Measurements from ENCODE around the gene GTF2IRD1. TPM values are rescaled to one million over a fixed set of nuclear protein-coding genes. Genes with fewer than 3 reads are reported as not detected.
"Not testable (repeated sequence)": the region's sequence is repeated elsewhere in the genome, so short reads cannot be mapped to it uniquely, and the experiment has no call there.

Gene GTF2IRD1
- total RNA-seq, 1 donor from 2014 or later = 32.6 TPM

DNA sequence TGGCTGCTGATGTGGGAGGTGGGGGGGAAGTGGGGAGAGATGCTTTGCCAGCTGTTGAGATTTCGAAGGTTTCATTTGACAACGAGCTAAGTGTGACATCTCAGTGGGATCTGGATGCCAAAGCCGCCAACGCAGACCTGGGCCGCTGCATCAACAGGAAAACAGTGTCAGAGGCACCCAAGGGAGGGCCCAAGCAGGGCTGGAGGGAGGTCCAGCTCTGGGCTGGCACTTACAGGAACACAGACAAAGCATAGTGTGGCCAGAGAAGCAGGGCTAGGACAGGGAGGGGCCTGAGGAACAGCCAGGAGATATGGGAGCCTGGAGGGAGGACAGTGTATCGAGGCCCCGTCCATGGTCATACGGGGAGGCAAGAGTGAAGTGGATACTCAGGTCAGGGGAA, 73.1 kb downstream of the GTF2IRD1 start:
- H3K4me3 Mint-ChIP-seq (ENCODE audit: unreplicated experiment) = no peak overlapping the region
- no peaks in the 10 kb centered on the region for H3K4me1 Mint-ChIP-seq (ENCODE audit: unreplicated experiment)
- H3K27ac Mint-ChIP-seq (ENCODE audit: unreplicated experiment) = no peak overlapping the region
- H3K36me3 Mint-ChIP-seq (ENCODE audit: low read depth, unreplicated experiment) = peaks cover 9% of the 10 kb centered on the region
- no peaks in the 10 kb centered on the region for H3K9me3 Mint-ChIP-seq (ENCODE audit: unreplicated experiment)
- peaks cover 6% of the 10 kb centered on the region for H3K27me3 Mint-ChIP-seq (ENCODE audit: unreplicated experiment)
- TF ChIP-seq, protein P1, sequence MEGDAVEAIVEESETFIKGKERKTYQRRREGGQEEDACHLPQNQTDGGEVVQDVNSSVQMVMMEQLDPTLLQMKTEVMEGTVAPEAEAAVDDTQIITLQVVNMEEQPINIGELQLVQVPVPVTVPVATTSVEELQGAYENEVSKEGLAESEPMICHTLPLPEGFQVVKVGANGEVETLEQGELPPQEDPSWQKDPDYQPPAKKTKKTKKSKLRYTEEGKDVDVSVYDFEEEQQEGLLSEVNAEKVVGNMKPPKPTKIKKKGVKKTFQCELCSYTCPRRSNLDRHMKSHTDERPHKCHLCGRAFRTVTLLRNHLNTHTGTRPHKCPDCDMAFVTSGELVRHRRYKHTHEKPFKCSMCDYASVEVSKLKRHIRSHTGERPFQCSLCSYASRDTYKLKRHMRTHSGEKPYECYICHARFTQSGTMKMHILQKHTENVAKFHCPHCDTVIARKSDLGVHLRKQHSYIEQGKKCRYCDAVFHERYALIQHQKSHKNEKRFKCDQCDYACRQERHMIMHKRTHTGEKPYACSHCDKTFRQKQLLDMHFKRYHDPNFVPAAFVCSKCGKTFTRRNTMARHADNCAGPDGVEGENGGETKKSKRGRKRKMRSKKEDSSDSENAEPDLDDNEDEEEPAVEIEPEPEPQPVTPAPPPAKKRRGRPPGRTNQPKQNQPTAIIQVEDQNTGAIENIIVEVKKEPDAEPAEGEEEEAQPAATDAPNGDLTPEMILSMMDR (IDR thresholded peaks at IDR 0.05; ENCODE audit: unreplicated experiment) = no peak
- DNase-seq (ENCODE audit: low spot score) = no peak

DNA sequence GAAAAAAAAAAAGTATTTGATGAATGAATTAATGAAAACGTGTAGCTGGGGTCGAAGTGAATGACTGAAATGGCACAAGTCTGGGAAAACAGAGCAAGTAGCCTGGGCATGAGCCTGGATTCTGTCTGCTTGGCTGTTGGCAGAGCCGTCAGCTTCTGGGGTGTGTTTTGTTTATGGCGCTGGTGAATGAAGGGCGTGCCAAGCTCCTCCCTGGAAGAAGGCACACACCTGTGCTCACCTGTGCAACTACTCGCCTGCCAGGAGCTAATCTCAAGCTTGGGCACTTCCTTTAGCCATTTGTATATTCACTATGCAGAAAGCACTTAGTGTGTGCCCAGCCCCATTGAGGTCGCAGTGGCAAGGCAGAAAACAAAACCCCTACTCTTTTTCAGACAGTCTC, 74.1 kb downstream of the GTF2IRD1 start:
- no peak overlapping the region for H3K27ac Mint-ChIP-seq (ENCODE audit: unreplicated experiment)
- TF ChIP-seq, protein P1 (IDR thresholded peaks at IDR 0.05; ENCODE audit: unreplicated experiment) = no peak
- no peaks in the 10 kb centered on the region for H3K9me3 Mint-ChIP-seq (ENCODE audit: unreplicated experiment)
- peaks cover 7% of the 10 kb centered on the region for H3K36me3 Mint-ChIP-seq (ENCODE audit: low read depth, unreplicated experiment)
- no peaks in the 10 kb centered on the region for H3K4me1 Mint-ChIP-seq (ENCODE audit: unreplicated experiment)
- DNase-seq (ENCODE audit: low spot score) = no peak
- H3K27me3 Mint-ChIP-seq (ENCODE audit: unreplicated experiment) = peaks cover 6% of the 10 kb centered on the region
- H3K4me3 Mint-ChIP-seq (ENCODE audit: unreplicated experiment) = peak overlapping the region; percentile 37

DNA sequence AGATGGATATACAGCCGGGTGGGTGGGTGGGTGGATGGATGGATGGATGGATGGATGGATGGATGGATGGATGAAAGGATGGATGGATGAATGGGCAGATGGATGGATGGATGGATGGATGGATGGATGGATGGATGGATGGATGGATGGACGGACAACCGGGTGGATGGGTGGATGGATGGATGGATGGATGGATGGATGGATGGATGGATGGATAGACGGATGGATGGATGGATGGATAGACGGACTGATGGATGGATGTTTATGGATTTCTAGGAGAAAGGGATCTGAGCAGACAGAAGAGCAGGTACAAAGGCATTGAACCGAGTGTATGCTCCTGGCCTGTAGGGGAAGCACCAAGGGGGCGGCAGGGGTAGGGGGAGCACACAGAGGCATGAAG, 75.1 kb downstream of the GTF2IRD1 start:
- H3K4me3 Mint-ChIP-seq (ENCODE audit: unreplicated experiment) = not testable (repeated sequence)

DNA sequence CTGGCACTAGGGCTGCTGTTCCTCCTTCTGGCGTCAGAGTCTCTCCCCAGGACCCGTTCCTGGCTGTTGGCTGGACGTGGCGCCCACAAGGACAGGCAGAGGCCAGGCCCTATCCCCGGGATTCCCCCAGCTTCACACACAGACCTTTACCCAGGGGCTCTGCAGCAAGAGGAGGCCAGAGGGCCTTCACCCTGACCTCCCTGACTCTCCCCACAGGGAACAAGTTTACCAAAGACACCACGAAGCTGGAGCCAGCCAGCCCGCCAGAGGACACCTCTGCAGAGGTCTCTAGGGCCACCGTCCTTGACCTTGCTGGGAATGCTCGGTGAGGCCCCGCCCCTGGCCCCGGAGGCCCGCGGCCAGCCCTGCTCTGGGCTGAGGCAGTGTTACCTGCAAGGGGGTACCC, 82.2 kb downstream of the GTF2IRD1 start:
- Mint-ChIP-seq H3K9me3 (ENCODE audit: unreplicated experiment) (no peaks in the 10 kb centered on the region), H3K27ac (ENCODE audit: unreplicated experiment) (no peak overlapping the region)
- TF ChIP-seq, protein P1 (IDR thresholded peaks at IDR 0.05; ENCODE audit: unreplicated experiment) = no peak

More for the DNA sequence above, 75.1 kb downstream of the GTF2IRD1 start:
- DNase-seq (ENCODE audit: low spot score); H3K36me3 Mint-ChIP-seq (ENCODE audit: low read depth, unreplicated experiment); H3K27me3 Mint-ChIP-seq (ENCODE audit: unreplicated experiment); H3K4me1 Mint-ChIP-seq (ENCODE audit: unreplicated experiment); H3K9me3 Mint-ChIP-seq (ENCODE audit: unreplicated experiment); H3K27ac Mint-ChIP-seq (ENCODE audit: unreplicated experiment): not testable (repeated sequence)

DNA sequence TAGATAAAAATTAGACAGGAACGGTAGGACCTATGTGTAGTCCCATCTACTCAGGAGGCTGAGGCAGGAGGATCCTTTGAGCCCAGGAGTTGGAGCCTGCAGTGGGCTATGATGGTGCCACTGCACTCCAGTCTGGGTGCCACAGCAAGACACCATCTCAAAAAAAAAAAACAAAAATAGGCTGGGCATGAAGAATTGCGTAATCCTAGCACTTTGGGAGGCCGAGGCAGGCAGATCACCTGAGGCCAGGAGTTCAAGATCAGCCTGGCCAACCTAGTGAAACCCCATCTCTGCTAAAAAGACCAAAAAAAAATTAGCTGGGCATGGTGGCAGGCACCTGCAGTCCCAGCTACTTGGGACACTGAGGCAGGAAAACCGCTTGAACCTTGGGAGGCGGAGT, 88.2 kb downstream of the GTF2IRD1 start:
- DNase-seq (ENCODE audit: low spot score); H3K27me3 Mint-ChIP-seq (ENCODE audit: unreplicated experiment); H3K4me1 Mint-ChIP-seq (ENCODE audit: unreplicated experiment); H3K9me3 Mint-ChIP-seq (ENCODE audit: unreplicated experiment); H3K27ac Mint-ChIP-seq (ENCODE audit: unreplicated experiment): not testable (repeated sequence)
- Mint-ChIP-seq H3K36me3 (ENCODE audit: low read depth, unreplicated experiment) (peaks cover 12% of the 10 kb centered on the region), H3K4me3 (ENCODE audit: unreplicated experiment) (peak overlapping the region; percentile 56)

More for the DNA sequence above, 82.2 kb downstream of the GTF2IRD1 start:
- Mint-ChIP-seq H3K36me3 (ENCODE audit: low read depth, unreplicated experiment) (no peaks in the 10 kb centered on the region), H3K4me1 (ENCODE audit: unreplicated experiment) (no peaks in the 10 kb centered on the region), H3K4me3 (ENCODE audit: unreplicated experiment) (no peak overlapping the region), H3K27me3 (ENCODE audit: unreplicated experiment) (peaks cover 3% of the 10 kb centered on the region)
- DNase-seq (ENCODE audit: low spot score) = no peak

DNA sequence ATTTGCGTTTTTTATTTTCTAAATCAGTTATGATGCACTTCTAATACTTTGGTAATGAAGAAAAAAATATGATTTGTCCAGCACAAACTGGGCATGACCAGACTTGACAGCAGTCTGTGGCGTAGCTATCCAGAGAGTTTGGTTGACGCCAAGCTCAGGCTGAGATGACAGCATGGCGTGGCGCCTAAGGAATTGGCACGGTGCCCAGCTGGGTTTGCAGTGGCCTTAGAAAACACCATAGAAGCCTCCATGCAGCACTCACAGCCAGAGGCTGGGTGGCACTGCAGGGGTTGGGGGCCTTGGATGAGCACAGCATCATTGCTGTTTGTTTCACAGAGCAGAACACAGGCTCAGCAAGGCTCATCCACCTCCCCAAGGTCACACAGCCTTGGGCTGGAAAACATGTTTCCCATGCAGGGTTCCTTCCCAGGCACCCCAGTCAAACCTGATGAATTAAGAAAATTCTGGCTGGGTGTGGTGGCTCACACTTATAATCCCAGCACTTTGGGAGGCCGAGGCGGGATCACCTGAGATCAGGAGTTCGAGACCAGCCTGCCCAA, 88.9 kb downstream of the GTF2IRD1 start:
- H3K36me3 Mint-ChIP-seq (ENCODE audit: low read depth, unreplicated experiment) = peaks cover 12% of the 10 kb centered on the region
- no peak for DNase-seq (ENCODE audit: low spot score)

More for the DNA sequence above, 88.9 kb downstream of the GTF2IRD1 start:
- H3K4me1 Mint-ChIP-seq (ENCODE audit: unreplicated experiment) = no peaks in the 10 kb centered on the region
- no peaks in the 10 kb centered on the region for H3K9me3 Mint-ChIP-seq (ENCODE audit: unreplicated experiment)
- no peak overlapping the region for H3K4me3 Mint-ChIP-seq (ENCODE audit: unreplicated experiment)
- TF ChIP-seq, protein P1 (IDR thresholded peaks at IDR 0.05; ENCODE audit: unreplicated experiment) = no peak
- peaks cover 5% of the 10 kb centered on the region for H3K27me3 Mint-ChIP-seq (ENCODE audit: unreplicated experiment)
- no peak overlapping the region for H3K27ac Mint-ChIP-seq (ENCODE audit: unreplicated experiment)

Measured in endothelial cell (in vitro differentiated cells).